Measurements from ENCODE around the gene CXCL16.

DNA sequence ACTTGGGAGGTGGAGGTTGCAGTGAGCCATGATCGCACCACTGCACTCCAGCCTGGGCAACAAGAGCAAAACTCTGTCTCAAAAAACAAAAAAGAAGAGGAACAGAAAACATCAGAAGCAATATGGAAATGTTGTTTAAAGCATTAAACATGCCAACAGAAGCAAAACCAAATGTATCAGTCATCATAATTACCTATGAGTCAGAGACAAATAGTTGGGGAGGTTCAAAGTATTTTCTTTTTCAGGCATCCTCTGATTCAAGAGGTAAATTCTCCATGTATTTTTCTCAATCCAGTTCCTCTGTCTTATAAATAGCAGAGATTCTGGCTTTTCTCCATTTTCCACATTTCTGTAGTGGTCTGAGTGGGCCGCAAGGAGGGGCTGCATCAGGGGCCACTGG lies 29.9 kb upstream of the CXCL16 start:
- TF ChIP-seq, protein P1, sequence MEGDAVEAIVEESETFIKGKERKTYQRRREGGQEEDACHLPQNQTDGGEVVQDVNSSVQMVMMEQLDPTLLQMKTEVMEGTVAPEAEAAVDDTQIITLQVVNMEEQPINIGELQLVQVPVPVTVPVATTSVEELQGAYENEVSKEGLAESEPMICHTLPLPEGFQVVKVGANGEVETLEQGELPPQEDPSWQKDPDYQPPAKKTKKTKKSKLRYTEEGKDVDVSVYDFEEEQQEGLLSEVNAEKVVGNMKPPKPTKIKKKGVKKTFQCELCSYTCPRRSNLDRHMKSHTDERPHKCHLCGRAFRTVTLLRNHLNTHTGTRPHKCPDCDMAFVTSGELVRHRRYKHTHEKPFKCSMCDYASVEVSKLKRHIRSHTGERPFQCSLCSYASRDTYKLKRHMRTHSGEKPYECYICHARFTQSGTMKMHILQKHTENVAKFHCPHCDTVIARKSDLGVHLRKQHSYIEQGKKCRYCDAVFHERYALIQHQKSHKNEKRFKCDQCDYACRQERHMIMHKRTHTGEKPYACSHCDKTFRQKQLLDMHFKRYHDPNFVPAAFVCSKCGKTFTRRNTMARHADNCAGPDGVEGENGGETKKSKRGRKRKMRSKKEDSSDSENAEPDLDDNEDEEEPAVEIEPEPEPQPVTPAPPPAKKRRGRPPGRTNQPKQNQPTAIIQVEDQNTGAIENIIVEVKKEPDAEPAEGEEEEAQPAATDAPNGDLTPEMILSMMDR (conservative IDR thresholded peaks at IDR 0.05; ENCODE audit: low read depth, low read length), result no peak
- TF ChIP-seq EZH2 (IDR thresholded peaks at IDR 0.05; ENCODE audit: low read length, unreplicated experiment), result no peak
- TF ChIP-seq EZH2phosphoT487 (IDR thresholded peaks at IDR 0.05; ENCODE audit: borderline replicate concordance, low read length), result no peak
